Effector CD4-positive, alpha-beta T cell (primary cell): ENCODE results near the gene FAM25G.

Experiments used
- DNase-seq: peaks from one replicate; pipeline ENCODE4 v3.0.0-alpha.2; 2020

The FAM25G gene

GRCh38 chr10:47445720-47446119 lies 45.8 kb downstream of the FAM25G start:
- DNase-seq: no peak

GRCh38 chr10:47444047-47444446 lies 47.5 kb downstream of the FAM25G start:
- DNase-seq: no peak

- DNase-seq: no peak
Observed at GRCh38 chr10:47443145-47443544, 48.4 kb downstream of the FAM25G start.

- no peak for DNase-seq
Observed at GRCh38 chr10:47442351-47442750, 49.1 kb downstream of the FAM25G start.

GRCh38 chr10:47441938-47442337 lies 49.6 kb downstream of the FAM25G start:
- DNase-seq: no peak

GRCh38 chr10:47440207-47440606 lies 51.3 kb downstream of the FAM25G start:
- DNase-seq: no peak

GRCh38 chr10:47438857-47439474 lies 52.5 kb downstream of the FAM25G start:
- DNase-seq: no peak
